HFF-Myc (cell line): Measurements from ENCODE around the gene ALG12.

Experiments
- DNase-seq: peaks from one replicate; pipeline ENCODE4 v3.0.0-alpha.2; 2011; ENCODE audit warnings: low read depth; ENCODE audit errors: extremely low read depth
- H3K4me3 ChIP-seq: replicated peaks from 2 replicates; pipeline ENCODE4 v1.5.1; 2011; ENCODE audit warnings: low read depth, mild to moderate bottlenecking, control low read depth, low read length
- TF ChIP-seq, protein P1 (sequence below): IDR thresholded peaks from 2 replicates; pipeline ENCODE4 v1.5.1; 2012; ENCODE audit warnings: mild to moderate bottlenecking, low read depth, low read length, control low read depth; ENCODE audit errors: missing control alignments

Gene ALG12

DNA sequence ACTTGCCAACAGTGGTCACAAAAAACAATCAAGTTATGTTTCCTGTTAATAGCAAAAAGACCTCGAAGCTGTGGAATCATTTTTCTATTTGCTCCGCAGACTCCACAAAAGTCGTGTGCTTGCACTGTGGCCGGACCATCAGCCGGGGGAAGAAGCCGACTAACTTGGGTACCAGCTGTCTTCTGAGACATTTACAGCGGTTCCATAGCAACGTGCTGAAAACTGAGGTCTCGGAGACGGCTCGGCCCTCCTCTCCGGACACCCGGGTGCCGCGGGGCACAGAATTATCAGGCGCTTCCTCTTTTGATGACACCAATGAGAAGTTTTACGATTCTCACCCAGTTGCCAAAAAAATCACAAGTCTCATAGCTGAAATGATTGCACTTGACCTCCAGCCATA lies 33.0 kb downstream of the ALG12 start:
- DNase-seq: no peak
- H3K4me3 ChIP-seq: no peak overlapping the region
- TF ChIP-seq, protein P1, sequence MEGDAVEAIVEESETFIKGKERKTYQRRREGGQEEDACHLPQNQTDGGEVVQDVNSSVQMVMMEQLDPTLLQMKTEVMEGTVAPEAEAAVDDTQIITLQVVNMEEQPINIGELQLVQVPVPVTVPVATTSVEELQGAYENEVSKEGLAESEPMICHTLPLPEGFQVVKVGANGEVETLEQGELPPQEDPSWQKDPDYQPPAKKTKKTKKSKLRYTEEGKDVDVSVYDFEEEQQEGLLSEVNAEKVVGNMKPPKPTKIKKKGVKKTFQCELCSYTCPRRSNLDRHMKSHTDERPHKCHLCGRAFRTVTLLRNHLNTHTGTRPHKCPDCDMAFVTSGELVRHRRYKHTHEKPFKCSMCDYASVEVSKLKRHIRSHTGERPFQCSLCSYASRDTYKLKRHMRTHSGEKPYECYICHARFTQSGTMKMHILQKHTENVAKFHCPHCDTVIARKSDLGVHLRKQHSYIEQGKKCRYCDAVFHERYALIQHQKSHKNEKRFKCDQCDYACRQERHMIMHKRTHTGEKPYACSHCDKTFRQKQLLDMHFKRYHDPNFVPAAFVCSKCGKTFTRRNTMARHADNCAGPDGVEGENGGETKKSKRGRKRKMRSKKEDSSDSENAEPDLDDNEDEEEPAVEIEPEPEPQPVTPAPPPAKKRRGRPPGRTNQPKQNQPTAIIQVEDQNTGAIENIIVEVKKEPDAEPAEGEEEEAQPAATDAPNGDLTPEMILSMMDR: no peak

DNA sequence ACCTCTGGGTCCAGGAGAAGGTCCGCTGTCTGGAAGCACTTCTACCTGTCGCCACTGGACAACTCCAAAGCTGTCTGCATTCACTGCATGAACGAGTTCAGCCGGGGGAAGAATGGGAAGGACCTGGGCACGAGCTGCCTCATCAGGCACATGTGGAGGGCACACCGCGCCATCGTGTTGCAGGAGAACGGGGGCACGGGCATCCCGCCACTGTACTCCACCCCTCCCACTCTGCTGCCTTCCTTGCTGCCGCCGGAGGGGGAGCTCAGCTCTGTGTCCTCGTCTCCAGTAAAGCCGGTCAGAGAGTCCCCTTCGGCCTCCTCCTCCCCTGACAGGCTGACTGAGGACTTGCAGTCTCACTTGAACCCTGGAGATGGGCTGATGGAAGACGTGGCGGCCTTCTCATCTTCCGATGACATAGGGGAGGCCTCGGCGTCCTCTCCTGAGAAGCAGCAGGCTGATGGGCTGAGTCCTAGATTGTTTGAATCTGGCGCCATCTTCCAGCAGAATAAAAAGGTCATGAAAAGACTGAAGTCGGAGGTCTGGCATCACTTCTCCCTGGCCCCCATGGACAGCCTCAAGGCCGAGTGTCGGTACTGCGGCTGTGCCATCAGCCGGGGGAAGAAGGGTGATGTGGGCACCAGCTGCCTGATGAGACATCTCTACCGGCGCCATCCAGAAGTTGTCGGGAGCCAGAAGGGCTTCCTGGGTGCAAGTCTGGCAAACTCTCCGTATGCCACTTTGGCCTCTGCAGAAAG lies 33.6 kb downstream of the ALG12 start:
- H3K4me3 ChIP-seq: no peak overlapping the region
- TF ChIP-seq, protein P1: no peak
- DNase-seq: no peak

DNA sequence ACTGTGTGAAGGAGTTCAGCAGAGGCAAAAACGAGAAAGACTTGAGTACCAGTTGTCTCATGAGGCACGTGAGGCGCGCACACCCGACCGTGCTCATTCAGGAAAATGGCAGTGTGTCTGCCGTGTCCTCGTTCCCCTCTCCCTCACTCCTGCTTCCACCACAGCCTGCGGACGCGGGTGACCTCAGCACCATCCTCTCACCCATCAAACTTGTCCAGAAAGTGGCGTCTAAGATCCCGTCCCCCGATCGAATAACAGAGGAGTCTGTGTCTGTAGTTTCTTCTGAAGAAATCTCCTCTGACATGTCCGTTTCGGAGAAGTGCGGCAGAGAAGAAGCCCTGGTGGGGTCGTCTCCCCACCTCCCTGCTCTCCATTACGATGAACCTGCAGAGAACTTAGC lies 34.2 kb downstream of the ALG12 start:
- TF ChIP-seq, protein P1: no peak
- no peak for DNase-seq
- H3K4me3 ChIP-seq: no peak overlapping the region

DNA sequence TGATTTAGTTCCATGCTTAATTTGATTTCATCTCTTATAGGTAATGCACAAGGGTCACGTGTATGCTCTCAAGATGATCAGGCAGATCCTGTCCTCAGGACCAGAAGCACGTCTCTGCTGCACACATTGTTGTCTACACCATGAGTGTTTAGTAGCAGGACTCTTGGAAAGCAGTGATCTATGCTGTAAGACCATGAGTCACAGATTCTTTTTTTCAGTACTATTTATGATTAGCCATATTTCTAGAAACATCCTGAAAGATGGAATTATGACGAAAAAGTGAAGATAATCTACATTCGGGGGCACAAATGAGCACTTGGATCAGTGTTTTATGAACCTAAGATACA lies 35.0 kb downstream of the ALG12 start:
- DNase-seq: no peak
- TF ChIP-seq, protein P1: no peak
- no peak overlapping the region for H3K4me3 ChIP-seq

DNA sequence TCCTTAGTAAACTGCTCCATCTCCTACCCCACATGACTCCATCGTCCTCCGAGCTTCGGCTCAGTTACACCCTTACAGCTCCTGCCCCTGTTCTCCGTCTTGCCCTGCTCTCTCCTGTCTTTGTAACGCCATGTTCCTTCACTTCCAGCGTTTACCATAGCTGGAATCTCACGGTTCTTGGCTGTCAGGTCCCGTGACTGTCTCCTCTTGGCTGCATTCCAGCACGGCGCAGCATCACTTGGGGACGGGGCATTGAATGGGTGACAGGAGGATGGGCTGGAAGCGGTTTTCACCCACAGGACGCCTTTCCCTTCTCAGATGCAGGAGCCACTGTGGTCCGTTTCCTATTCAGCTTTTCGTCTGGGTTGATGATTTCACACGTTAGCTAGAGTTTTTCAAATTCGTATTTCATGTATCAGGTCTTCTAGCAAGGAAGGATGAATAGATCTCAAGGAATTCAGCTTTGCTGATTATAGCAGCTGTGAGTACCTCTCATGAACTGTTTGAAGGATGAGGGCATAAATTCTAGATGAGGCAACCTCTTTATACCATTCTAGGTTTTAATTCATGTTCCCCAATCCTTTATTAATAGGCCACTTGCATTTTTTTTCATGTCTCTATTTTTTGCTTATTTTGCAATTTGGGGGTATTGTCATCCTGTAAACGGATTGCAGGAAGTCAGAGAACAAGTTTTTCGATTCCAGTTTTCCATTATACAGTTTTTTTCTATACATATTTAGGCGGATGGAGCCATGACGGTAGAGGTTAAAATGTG lies 35.5 kb downstream of the ALG12 start:
- H3K4me3 ChIP-seq: no peak overlapping the region
- TF ChIP-seq, protein P1: no peak
- no peak for DNase-seq

DNA sequence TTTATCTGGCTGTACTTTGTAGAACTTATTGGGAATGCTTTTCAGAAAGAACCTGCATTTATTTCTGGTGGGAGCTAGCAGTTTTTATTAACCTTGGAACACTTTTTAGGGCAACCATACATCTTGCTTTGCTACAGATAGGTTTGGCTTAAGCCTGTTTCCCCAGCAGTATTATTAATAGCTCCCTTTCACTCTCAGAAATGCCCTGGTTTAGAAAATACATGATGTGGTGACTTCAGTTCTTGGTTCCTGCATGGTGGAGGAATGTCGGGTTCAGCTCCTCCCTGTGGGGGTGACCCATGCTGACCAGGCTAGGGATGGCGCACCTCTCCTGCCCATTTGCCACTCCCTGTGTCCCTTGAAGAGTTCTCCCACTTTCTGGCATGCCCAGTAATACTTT lies 36.4 kb downstream of the ALG12 start:
- no peak for DNase-seq
- no peak overlapping the region for H3K4me3 ChIP-seq
- TF ChIP-seq, protein P1: no peak
